ENCODE measurements around the gene DOK6. TPM values are rescaled to one million over a fixed set of nuclear protein-coding genes. Genes with fewer than 3 reads are reported as not detected.

The DOK6 gene
- total RNA-seq, 1 donor from 2014 or later = 6.3 TPM

DNA sequence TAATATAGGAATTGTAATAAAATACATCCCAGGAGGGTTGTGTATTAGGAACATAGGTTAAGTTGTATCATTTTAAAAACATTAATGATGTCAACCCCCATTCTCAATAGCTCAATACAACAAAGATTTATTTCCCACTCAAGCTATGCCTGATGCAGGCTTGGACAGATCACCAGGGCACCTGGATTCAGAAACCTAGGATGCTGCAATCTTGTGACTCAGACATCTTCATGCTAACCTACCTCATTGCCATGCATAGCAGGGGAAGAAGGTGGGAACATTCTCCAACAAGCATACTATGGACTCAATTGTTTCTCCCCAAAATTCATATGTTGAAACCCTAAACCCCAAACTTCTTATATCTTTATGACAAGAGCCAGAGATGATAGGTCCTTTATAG, 302.8 kb downstream of the DOK6 start:
- DNase-seq (ENCODE audit: missing footprints) (no peak), ATAC-seq (no peak)
- intact Hi-C loops (cut with DNase I) = no loop called here

DNA sequence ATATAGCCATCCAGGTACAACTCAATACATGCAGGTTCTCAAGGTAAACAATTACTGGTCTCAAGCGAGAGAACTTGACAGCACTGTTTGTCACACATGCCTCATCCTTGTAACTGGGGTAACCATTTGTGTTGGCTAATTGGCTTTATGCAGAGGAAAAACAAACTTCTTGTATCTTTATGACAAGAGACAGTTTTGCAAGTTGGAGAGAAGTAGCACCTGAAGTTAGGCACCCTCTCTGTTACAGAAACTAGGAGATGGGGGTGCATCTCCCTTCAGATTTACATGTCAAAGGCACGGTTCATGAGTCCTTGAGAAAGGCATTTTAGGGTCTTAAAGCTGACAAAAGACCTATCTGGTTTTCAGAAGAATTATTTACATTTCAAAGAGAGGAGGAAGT, 305.3 kb downstream of the DOK6 start:
- no peak for ATAC-seq
- DNase-seq (ENCODE audit: missing footprints) = no peak
- intact Hi-C loops (cut with DNase I) = no loop called here

DNA sequence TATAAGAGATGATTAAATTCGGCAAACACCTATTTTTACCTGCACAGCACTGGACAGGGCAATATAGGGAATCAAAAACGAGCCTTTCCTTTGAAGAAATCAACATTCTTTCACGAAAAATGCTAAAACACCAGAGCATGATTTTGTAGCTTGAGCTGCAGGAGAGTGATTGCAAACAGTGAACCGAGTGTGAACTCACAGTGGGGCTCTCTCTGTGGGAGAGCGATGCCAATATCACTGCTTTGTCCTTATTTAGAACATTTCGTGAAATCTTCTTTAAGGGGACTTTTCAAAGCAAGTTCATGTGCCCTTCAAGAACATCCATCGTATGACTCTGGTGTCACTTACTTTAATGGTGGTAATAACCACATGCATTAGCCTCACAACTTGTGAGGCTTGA, 308.2 kb downstream of the DOK6 start:
- ATAC-seq = no peak
- intact Hi-C loops (cut with DNase I) = no loop called here
- DNase-seq (ENCODE audit: missing footprints) = no peak

DNA sequence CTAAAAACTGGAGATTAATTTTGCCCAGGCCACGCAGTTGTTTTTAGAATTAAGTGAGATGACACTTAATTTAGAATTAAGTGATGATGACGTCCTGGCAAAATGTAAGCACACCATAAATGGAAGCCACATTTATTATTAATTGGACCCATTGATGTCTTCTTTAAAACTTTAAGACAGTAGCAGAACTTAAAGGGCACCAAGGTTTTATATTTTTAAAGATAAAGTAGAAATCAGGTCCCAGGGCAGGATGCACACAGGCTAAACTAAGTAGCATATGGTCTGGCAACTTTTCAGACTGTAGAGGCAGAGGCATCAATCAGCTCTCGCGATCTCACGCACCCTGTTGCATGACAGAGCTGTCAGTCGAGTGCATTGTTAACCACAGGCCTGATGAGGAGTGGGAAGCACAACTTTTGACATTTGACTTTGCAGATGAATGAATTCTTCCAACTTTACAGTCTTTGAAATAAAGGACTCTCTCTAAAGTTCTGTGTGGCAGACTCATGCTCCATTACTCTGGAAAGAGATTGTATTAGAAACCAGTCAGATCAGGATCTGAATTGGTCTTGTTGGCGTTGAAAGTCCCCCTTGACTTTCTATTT, 314.6 kb downstream of the DOK6 start:
- intact Hi-C loops (cut with DNase I) = no loop called here
- no peak for DNase-seq (ENCODE audit: missing footprints)

DNA sequence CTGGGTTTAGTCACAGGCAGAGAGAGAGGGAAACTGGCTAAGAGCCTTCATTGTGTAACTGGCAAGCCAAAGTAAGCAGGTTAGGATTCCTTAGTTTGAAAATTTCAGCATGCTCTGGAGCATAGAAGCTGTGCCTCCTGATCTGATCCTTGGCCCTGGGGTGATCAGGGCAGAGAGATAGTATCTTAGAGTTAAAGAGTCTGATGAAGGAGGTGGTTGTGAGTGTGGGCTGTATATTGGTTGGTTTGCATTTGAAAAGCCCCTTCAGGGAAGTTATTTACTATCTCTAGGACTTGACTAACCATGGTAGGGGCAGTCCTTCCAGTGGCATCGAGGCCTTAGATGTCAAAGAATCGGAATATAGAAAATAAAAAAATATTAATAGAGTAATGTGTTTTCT, 316.9 kb downstream of the DOK6 start:
- no peak for ATAC-seq
- no peak for DNase-seq (ENCODE audit: missing footprints)
- intact Hi-C loops (cut with DNase I) = no loop called here

More for the DNA sequence above, 314.6 kb downstream of the DOK6 start:
- ATAC-seq = no peak

GRCh38 chr18:69718912-69719547, 318.3 kb downstream of the DOK6 start:
- ATAC-seq = no peak
- no peak for DNase-seq (ENCODE audit: missing footprints)
- intact Hi-C loops (cut with DNase I) = no loop called here

- ATAC-seq (no peak), DNase-seq (ENCODE audit: missing footprints) (no peak)
- intact Hi-C loops (cut with DNase I) = no loop called here
These were observed 319.7 kb downstream of the DOK6 start for GRCh38 chr18:69720422-69720821.

GRCh38 chr18:69723434-69723833, 322.7 kb downstream of the DOK6 start:
- no peak for ATAC-seq
- intact Hi-C loops (cut with DNase I) = no loop called here
- no peak for DNase-seq (ENCODE audit: missing footprints)

DNA sequence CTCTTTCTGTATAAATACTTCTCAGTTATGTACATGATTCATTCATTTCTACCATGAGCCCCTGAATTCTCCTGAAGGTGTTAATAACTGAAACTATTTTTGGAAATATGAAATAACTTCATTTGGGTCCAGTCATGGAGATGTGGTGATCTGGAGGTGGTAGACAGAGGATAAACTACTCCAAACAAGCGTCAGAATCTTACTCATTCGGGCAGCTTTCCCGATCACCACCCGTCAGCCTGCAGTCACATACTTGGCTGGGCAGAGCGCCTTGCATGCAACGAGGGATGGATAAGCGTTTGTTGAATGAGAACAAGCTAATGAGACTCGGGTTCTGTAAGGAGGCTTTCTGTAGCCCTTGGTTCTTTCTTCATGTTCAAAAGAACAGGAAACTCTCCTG, 324.3 kb downstream of the DOK6 start:
- intact Hi-C loops (cut with DNase I) = no loop called here
- ATAC-seq (no peak), DNase-seq (ENCODE audit: missing footprints) (no peak)

DNA sequence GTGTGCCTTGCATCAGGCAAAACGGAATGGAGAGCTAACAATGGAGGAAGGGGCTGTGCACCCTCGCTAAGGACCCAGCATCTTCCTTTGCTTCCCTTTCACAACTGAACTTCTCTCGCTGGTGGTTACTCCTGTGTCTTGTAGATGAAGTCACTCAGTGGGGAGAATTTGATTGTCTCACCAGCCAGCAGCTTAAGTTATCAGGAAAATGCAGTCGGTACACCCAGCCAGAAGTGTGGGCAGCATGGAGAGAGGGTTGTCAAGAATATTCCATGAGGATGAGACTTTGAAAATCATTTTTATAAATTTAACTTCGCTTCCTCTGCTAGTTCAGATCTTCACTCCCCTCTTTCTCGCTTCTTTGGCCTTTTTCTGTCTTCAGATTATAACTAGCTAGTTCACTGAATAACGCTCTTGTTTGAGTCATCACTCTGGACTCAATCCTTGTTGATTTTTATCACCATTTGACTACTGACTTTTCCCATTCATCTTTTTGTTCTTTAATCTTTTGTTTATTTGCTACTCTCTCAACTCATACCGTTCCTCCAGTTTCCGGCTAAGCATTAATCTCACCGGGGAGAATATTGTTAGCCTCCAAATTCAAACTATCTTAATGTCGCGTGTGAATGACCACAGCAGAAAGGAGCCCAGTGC, 325.3 kb downstream of the DOK6 start:
- no peak for ATAC-seq
- intact Hi-C loops (cut with DNase I) = no loop called here
- DNase-seq (ENCODE audit: missing footprints) = no peak

GRCh38 chr18:69727912-69728572, 327.4 kb downstream of the DOK6 start:
- intact Hi-C loops (cut with DNase I) = no loop called here
- DNase-seq (ENCODE audit: missing footprints) (no peak), ATAC-seq (no peak)

GRCh38 chr18:69730664-69731063, 330.0 kb downstream of the DOK6 start:
- DNase-seq (ENCODE audit: missing footprints) = no peak
- intact Hi-C loops (cut with DNase I) = no loop called here
- ATAC-seq = no peak

DNA sequence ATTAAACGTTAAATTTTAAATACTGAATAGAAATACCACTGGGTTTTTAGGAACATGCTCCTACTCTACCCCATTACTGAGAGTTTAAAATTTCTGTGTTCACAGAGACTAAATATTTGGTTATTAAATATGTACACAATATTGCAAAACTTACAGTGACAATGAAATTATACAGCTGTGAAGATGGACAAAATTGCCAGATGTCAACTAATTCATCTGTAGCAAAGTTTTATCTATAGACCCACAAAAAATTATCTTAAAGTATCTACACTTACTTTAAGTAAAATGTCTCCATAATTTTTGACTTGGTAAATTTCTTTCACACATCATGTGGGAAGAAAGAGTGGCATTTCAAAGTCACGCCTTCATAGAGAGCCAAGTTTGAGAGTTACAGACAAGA, 333.8 kb downstream of the DOK6 start:
- no peak for ATAC-seq
- no peak for DNase-seq (ENCODE audit: missing footprints)
- intact Hi-C loops (cut with DNase I) = no loop called here

DNA sequence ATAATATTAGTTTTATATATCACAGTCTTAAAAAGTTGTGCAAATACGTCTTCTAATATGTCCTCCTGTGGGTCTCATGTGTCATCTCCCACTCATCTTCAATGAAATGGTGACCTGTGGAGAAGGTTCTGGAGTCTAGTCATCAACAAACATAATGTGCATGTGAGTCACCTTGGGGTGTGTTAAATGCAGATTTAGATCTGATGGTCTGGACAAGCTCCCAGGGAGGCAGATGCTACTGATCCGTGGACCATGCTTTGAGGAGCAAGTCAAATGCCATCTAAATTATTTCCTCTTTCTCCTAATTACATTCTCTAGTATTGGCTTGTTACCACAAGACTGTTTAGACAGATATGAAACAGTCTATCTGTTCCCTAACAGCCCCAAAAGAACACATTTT, 336.0 kb downstream of the DOK6 start:
- ATAC-seq = no peak
- intact Hi-C loops (cut with DNase I) = no loop called here
- no peak for DNase-seq (ENCODE audit: missing footprints)

- intact Hi-C loops (cut with DNase I) = no loop called here
- no peak for DNase-seq (ENCODE audit: missing footprints)
- ATAC-seq = no peak
These were observed 337.2 kb downstream of the DOK6 start for GRCh38 chr18:69737851-69738250.

GRCh38 chr18:69747388-69747787, 346.7 kb downstream of the DOK6 start:
- ATAC-seq = no peak
- intact Hi-C loops (cut with DNase I) = no loop called here
- DNase-seq (ENCODE audit: missing footprints) = no peak

GRCh38 chr18:69752737-69753380, 352.2 kb downstream of the DOK6 start:
- DNase-seq (ENCODE audit: missing footprints) (no peak), ATAC-seq (no peak)
- intact Hi-C loops (cut with DNase I) = no loop called here

GRCh38 chr18:69754108-69754507, 353.4 kb downstream of the DOK6 start:
- intact Hi-C loops (cut with DNase I) = no loop called here

GRCh38 chr18:69755041-69755440, 354.4 kb downstream of the DOK6 start:
- ATAC-seq (no peak), DNase-seq (ENCODE audit: missing footprints) (no peak)
- intact Hi-C loops (cut with DNase I) = no loop called here

More at GRCh38 chr18:69754108-69754507, 353.4 kb downstream of the DOK6 start:
- DNase-seq (ENCODE audit: missing footprints) = no peak
- no peak for ATAC-seq

Measured in Right ventricle myocardium inferior (tissue), 1 donor.